Activated CD4-positive, CD25-positive, alpha-beta regulatory T cell treated with anti-CD3 and anti-CD28 coated beads, Interleukin-2, amount 50 U/mL, for 72 hours (primary cell): ENCODE data around the gene RBM4.

Source experiments
- DNase-seq: peaks from one replicate; pipeline ENCODE4 v3.0.0; 2021

RBM4 gene

DNA sequence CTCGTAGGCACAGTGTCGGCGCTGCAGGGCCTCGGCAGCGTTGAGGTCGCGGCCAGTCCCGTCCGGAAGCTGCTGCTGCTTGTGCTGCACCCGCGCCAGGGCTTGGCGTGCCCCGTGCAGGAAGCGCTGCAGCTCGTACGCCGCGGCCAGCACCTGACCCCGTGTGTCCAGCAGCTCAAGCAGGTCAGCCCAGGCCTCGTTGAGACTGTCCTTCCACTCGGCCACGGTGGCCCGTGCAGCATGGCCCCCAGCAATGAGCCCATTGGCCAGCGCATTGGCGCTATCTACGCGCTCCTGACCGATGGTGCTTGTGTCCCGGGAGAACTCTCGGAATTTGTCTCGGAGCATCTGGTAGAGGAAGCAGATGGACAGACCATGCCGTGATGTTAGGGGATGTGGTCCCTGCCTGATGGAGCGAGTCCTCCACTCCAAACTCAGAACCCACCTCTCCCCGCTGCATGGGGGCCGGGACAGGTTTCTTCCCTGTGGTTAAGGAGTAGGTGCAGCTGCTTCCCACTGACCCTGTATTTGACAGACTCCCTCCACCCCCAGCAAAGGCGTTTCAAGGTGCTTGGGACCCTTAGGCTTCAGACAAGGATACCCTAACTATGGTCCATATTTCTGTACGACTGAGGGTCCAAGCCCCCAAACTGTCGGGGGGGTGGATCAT, 52.9 kb downstream of the RBM4 start:
- DNase-seq, result no peak

DNA sequence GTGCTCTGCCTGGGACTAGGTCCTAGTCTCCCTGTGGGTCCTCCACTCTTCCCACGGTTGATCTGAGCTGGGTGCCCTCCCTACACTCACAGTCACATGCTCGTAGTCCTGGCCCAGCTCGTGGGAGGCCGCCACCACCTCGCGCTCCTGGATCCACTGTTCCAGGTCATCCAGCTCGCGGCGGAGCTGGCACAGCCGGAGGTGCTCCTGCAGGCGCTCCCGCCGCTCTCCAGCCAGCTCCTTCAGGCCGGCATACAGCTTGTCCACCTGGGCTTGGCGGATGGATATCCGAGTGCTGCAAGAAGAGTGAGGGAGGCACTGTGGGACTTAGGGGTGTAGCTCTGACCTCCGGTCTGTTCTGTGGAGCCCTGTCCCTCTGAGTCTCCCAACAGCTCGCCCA, 53.9 kb downstream of the RBM4 start:
- no peak for DNase-seq

DNA sequence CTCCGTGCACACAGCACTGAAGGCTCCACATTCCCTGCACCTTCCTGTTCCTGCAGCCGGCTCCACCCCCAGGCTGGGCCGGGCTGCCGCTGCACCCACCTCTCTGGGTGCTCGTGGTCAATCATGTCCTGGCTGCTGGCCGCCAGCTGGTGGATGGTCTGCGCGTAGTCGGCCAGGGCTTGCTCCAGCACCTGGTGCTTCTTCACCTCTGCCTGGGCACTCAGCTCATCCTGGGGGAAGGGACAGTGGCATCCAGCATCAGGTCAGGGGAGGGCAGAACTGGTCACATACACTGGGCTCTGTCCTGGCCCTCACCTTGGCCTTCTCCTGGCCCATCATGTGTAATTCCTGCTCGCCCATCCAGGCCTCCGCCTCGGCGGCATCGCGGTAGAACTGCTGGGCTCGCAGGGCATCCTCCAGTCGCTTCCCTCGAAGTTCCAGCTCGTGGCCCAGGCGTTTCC, 54.4 kb downstream of the RBM4 start:
- DNase-seq, result no peak

DNA sequence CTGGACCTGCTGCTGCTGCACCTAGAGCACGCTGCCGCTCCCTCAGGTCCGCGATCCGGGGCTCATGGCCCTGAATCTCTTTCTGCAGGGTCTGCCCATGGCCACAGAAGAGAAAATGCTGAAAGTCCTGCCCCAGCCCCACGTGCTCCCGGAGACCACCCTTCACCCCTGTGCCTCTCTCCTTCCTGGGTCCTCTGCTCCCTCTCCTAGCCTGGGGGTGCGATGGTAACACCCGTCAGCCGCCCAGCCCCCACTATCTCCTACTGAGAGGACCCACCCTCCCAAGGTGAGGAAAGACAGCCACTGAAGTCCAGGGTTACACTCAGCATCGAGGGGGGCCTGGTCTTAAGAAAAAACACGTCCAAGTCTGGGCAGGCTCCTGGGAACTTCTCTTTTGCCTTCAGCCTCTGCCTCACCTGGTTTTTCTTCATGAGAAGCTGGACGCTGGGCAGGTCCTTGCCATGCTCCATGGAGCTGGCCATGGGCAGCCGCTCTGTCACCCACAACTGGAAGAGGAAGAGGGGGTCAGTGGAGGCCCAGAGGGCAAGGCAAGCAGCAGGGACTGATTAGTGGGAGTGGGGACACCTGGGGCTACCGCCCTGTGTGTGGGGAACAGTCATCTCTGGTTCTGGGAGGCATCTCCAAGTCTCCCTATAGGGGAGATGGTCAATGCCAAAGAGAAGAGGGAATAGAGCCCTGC, 55.0 kb downstream of the RBM4 start:
- DNase-seq, result no peak

DNA sequence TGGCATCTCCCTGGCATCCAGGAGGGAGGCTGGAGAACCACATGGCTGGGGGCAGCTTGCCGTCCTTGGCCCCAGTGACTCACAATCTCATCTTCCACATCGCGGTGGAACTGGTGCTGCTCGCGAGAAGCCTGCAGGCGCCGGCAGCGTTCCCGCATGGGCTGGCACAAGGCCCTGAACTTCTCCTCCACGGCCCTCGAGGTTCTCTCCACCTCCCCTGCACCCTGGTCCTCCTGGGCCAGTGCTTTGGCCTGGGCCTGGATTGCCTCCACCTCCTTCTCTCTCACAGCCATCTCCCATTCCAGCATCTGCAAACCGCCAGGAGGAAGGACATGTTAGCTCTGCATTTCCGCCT, 55.5 kb downstream of the RBM4 start:
- no peak for DNase-seq

DNA sequence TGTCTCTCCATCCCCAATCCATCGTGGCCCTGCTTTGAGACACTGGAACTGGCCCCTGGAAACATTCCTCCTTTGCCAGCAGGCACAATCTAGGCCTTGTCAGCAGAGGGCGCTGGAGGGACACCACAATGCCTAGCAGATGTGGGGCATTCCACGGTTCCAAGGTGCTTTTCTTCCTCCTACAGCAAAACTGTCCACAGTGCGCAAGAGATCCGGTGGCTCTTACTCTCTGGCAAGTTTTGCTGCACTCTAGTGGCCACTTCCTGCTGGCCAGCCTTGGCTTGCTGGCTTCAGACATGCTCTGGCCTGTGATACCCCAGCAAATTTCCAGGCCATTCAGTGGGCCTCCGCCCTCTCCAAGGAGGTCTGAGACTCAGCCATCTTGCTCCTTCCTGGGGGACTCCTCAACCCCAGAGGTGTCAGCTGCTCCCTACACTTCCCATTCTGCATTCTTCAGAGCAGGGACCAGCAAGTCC, 56.3 kb downstream of the RBM4 start:
- peak; percentile 78 for DNase-seq
